HuH-7 (cell line): ENCODE measurements around the gene CCNG2.

Experiments used
- DNase-seq: peaks from one replicate; pipeline ENCODE4 v3.0.0; 2011; ENCODE audit warnings: low spot score

Gene CCNG2

DNA sequence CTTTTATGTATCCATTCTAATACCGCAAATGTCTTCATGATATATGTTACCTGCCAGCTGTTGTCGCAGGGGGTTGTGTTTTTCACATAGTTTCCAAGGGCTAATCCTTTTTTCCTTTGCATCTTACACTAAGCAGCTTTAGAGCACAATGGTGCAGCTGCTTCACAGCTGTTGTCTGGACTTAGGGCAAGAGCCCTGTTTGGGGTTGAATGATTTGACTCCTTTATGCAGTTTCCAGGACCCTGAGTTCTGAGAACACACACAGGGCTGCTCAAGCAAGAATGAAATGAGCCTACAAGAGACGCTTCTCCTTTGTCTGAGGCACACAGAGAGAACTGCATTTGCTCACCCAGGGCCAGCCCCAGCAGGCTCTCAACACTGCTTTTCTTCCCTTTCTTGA, 20.2 kb downstream of the CCNG2 start:
- no peak for DNase-seq

DNA sequence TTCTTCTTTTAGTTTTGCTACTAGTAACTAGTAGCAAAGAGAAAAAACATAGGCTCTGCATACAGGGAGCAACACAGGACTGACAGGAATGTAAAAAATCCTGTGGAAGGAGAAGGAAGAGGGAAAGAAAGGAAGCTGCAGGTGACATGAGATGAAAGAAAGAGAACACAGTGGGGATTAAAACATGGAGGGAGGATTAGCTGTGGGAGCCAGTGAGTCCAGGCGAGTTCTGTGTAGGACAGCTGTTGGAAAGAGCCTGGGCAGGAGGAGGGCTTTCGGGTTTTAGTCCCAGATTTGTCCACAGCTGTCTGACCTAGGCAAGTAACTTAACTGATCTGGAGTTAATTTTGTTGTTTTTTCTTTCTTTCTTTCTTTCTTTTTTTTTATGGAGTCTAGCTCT, 21.6 kb downstream of the CCNG2 start:
- no peak for DNase-seq

DNA sequence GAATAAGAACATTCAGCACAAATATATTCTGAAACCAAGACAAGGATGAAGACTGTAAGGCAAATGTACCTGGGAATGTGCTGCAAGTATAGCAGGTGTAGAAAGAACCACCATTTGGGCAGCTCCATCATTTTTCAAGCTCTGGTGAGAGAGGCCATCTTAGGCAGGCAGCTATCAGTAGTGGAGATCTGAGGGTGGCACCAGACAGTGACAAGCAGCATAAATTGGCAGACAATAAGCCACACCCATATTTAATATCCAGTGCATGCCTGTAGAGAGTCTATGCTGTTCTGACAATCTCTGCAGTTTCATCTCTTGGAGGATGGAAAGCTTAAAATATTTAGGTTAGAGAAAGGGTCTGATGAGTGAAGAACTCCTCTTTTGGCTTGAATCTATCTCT, 22.5 kb downstream of the CCNG2 start:
- DNase-seq, result no peak

DNA sequence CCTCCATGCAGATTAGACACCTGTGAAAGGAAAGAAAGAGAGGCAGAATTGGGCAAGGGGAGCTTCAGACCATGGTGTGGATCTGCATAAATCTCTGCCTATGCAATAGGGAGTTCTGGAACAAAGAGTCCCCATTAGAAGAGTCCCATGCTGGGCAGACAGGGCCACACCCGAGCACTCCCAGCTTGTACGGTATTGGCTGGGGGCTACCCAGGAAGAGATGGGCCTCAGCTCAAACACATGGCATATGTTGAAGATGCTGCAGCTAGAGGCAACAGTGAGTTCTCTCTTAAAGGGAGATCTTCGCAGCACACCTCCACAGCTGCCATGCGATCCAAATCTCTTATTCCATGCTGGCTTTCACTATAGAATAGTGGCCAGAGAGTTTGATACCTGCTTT, 24.7 kb downstream of the CCNG2 start:
- DNase-seq, result no peak

DNA sequence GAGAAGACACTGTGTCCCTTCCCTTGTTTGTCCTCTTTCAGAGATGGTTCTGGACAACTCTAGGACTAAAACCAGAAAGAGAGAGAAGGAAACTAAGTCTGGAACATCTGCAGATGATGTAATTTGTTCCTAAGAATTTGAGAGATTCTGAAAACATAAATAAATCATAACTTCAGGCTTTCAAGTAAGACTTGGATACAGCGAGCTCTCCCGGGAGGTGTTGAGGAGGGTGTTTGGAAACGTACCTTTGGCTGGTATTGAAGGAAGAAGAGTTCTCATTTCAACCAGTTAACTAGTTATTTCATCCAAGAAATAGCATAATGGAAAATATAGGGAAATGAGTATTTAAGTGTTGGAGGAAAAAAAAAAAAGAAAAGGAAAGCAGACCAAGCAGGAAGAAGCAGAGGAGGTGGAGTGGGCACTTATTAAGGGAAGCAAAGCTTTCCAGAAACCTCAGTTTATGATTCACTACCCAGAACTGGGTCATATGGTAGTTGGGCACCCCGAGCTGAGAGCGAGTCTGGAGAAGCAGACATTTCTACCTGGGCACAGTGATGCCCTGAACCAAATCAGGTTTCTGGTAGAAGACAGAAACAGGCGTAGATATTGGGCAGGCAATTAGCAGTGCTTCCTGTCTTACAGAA, 26.9 kb downstream of the CCNG2 start:
- DNase-seq, result no peak

DNA sequence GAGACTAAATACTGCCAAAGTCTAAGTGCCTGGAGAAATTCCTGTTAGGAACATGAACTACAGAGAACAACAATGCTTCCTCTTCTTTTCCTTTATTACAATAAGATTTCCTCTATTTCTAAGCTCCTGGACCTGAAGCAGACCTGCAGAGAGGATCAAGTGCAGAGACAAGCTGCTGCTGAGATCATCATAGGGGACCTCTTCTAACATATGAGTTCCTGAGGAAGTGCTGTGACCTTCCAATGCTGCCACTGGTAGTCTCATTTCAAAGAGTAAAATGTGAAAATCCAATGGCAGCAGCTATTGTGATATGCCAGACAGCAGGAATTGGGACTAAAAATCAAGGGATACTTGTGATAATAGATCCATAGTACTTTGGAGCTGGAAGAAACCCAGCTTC, 28.0 kb downstream of the CCNG2 start:
- DNase-seq, result no peak

DNA sequence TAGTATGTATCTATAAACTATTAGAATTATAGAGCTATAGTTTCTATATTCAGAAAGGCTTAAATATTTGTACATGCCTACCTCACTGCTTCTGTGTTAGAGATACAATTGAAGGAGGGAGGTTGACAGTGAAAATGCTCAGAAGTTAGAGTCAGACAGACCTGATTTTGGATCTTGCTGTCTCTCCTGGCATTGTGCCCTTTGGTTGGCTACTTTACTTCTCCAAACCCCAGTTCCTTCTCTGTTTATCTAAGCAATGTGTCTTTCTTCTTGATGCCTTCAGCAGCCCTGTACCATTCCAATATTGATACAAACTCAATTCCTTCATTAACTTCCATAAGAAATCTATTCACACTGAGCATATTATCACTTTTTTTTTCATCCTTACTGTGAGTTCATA, 28.7 kb downstream of the CCNG2 start:
- DNase-seq, result no peak

DNA sequence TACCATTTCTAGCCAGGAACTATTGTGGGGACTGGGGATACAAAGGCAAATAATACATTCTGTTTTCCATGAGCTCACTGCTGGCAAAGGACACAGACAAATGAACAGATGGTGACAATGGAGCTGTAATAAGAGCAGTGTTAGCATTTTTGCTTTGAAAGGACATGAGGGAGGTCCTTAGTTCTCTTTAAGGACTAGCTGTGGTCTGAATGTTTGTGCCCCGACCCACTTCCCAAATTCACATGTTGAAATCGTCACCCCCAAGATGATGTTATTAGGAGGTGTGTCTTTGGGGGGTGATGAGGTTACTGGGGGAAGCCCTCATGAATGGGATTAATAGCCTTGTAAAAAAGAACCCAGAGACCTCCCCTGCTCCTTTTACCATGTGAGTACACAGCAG, 30.3 kb downstream of the CCNG2 start:
- no peak for DNase-seq

DNA sequence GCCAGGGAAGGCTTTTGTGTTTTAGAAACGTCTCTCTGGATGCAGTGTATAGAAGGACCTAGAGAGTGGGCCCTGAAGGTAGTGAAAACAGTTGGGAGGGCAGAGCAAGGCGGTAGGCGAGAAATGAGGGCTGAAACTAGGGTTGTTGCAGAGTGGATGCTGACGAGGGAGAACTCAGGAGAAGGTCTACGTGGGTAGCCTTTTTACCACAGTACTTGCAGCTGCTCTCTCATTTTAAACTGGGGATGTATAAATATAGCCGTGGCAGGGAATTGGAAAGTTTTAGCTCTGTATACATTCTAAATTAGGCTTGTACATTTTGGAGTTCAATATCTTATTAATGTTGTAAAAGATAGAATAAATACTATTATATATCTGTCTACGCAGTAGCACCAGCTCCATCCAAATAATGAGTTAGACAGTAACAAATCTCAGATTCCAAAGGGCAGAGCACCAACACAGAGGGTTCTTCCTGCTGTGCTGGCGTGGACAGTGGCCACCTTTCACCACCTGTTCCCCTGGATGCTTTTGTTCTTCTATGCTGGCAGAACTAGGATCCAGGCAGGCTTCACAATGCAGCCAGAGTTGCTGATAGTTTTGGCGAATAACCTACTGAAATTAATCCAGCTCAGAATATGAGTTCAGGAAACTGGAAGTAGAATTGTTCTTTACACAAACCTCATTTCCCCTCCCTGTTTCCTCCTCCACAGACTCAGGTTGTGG, 31.7 kb downstream of the CCNG2 start:
- no peak for DNase-seq

DNA sequence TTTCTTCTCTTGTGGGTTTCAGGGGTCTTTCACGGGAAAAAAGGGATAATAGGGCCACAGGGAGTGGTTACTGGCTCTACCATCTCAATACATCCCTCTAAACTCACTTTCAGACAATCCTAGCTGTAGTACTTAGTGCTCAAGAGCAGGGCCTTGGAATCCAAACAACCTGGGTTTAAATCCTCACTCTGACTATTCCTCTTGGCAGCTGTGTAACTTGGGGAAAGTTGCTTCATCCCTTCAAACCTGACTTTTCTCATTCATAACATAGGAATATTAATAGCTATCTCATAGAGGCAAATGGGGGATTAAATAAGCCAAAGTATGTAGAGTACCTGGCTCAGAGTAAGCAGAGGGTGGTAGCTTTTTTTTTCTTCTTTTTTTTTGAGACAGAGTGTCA, 32.4 kb downstream of the CCNG2 start:
- DNase-seq, result no peak

DNA sequence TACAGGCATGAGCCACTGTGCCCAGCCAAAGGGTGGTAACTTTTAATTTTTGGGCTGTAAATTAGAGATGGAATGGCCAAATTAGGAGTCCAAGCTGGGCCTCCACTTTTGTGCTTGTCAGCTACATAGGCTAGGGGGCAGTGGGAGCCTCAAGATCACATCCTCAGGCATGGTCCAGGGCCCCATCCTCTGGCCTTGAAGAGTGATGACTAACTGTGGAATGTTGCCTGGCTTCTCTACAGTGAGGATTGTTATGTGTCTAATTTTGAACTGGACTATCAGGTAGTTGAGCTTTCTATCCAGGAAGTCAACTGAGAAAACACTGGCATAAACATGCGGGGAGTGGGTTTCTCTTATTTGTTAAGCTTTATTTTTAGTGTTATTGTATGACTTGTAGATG, 33.0 kb downstream of the CCNG2 start:
- no peak for DNase-seq

DNA sequence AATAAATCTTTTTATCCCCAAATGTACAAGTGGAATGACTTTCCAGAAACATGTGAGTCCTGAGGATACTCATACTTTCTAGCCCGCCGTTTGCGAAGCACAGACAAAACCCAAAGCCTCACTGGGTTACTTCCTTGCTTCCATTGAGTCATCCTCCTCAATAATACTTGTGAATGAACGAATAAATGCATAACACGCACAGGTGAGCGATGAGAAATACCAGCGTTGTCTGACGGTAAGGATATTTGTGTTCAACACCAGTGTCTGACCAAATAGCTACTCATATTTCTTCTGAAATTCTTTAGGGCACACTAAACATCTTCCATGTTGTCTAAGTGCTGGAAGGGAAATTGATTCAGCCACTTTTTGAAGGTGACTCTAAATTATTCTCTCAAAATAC, 36.0 kb downstream of the CCNG2 start:
- no peak for DNase-seq

DNA sequence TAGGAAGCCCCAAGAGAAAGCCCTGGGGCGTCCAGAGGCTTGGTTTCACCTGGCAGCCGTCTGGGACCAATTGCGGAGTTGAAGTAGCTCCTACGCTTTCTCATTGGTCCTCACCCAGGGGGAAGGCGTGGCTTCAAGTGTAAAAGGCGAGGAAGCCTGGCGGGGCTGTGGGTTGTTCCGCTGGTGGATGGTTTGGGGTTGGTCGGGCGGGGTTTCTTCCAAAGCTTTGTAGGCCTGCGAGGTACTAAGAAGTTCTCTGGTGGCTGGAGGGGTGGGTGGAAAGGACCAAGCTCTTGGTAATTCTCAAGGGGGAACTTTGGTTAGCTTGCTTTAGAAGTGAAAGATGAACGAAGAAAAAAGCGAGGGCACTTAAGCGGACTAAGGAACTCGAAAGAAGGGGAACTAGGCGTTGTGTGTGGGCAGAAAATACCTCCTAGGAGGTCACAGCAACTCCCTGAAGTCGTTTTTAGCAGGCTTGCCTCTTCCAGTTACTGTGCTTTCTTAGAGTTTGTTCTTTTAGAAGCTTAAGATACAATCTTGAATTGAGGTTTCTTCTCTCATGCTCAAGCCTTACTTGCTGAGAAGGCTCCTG, 36.6 kb downstream of the CCNG2 start:
- no peak for DNase-seq

DNA sequence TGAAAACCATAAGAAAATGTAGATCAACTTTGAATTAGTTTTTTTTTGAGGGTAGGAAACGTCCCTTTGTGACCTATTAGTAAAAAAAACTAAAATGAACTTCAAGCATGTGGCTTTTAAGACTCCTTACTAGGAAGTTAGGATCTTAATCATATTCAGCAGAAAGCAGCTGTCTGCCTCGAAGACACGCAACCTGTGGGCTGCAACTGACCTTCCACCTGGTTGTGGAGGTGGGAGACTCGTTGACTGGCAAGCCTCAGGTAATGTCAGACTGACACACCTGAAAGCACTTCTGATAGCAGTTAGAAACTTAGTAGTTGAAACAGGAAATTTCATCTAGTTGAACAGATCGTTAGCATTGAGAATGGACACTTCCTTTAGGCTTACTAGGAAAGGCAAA, 37.4 kb downstream of the CCNG2 start:
- no peak for DNase-seq

DNA sequence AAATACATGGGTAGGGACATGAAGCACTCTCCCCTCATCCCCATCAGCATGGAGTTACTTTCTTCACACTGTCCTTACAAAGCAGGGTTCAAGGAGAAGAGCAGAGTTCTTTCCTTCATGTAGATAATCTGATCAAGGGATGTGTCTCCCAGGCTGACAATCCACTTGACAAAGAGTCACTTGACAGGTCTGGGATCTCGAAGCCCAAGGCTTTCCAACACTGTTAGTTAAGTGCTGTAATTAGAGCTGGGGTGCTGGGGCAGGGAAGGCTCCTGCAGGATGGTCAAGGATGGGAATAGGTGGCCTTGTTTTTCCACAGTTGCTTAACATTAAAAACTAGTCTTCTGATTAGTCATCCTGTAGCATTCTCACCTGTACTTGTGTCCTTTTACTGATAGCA, 38.0 kb downstream of the CCNG2 start:
- DNase-seq, result no peak

DNA sequence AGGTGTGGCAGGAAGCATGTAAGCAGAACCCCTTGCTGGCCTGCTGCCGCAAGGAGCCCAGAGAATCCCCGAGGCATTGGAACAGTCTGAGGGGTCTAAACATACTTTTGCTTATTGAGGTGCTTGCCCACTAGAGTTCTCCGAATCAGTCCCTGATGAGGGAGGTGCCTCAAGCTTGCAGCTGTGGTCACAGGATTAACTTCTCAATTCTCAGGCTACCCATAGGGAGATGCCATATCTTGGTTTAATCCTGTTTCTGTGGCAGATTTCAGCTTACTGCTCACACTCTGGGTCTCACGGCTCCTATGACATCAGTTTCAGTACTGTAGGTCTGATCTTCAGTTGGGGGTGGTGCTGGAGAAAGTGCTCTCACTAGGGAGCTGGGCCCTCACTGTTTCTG, 39.9 kb downstream of the CCNG2 start:
- no peak for DNase-seq

DNA sequence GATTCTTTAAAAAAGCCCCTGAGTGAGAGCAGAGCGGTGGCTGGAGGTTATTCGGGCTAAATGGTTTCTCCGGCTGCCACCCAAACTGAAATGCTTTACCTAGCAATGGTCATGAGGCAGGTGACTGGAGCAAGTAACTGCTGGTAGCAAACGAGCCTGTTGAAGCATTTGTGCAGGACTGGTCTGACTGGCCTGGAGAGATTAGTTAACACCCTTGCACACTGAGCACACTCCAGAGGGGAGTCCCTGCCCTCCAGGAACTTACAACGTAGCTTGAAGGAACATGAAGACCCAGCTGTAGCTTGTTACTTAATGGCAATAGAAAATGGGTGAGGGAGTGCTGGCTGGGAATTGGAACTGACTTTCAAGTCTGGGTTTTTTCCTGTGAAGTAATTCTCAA, 40.4 kb downstream of the CCNG2 start:
- no peak for DNase-seq

DNA sequence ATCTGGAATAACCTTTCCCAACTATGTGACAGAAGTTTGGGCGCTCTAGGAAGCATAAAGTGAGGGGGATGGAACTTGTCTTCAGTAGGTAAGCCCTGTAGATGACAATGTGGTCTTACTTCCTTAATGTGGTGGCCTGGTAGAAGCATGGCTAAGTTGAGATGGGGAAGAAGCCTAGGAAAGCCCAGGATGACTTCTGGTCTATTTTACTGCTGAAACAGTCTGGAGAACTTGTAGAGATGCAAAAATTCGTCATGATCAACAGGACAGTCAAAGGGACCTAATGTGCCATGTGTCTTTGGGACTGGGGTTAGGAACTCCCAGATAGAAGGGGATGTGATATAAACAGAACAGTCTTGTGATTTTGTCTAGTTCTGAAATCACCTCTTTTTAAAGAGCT, 40.8 kb downstream of the CCNG2 start:
- no peak for DNase-seq

DNA sequence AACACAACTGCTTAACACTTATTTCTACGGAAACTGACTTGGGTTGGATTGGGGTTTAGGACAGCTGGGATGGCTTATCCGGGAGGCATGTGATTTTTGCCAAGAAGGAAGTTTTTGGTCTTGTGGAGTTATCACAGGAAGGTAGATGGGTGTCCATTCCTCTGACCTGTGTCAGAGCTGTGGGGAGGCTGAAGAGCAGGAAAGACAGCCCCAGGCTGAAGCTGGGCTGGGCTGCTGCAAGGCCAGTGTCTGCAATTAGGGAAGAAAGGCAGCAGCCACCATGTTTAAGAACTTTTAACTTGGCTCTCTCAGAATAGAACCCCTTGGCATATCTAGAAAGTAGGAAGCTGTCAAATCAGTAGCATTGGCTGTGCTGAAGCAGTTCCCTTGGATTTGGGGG, 42.3 kb downstream of the CCNG2 start:
- DNase-seq, result no peak

DNA sequence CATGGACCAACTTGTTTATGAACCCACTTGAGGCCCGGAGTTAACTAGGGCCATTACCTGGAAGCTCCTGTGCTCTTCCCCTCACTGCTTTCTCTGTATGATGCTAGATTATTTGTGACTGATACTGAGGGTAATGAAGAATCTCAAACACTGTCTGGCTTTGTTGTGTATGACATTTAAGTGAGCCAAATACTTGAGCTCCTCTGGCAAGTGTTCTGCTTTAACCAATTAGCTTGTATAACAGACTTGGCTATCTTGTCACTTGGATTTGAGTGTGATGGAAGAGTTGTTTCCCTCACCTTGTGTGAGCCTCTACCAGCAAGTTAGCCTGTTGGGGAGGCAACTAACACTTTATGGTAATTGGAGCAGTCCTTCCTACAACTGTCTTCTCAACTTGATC, 42.7 kb downstream of the CCNG2 start:
- DNase-seq, result no peak

DNA sequence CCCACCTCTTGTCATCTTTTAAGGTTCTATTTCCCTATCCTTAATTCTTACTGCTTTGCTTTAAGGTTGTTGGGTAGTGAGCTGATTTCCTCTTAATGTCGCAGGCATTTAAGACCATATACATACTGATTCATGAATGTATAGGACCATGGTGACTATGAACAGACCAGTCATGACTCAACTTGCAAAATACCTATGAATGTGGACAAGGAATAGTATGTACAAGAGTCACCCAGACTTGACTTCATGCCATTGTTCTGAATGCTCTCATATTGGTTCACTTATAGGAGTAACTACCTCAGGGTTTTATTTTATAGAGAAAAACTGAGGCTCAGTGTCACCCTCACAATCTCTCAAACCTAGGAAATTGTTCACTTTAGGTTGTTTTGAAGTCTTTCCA, 44.3 kb downstream of the CCNG2 start:
- DNase-seq, result no peak

DNA sequence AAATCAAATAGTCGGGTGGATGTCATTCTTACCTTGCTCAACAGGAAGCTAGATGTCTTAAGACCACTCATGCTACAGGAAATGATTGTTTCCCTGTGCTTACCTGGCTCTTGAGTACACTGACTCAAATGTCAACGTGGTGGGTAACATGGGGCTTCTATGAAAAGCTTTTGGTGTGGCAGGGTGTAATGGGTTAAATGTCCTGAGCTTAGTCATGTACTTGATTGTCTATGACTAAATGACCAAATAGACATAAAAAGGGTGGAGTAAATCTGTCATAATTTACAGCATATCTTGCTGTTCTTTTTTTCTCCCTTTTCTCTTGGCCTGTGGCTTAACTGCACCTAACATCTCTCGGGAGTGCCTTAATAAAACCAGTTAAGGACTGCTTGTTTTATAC, 44.9 kb downstream of the CCNG2 start:
- DNase-seq, result no peak

DNA sequence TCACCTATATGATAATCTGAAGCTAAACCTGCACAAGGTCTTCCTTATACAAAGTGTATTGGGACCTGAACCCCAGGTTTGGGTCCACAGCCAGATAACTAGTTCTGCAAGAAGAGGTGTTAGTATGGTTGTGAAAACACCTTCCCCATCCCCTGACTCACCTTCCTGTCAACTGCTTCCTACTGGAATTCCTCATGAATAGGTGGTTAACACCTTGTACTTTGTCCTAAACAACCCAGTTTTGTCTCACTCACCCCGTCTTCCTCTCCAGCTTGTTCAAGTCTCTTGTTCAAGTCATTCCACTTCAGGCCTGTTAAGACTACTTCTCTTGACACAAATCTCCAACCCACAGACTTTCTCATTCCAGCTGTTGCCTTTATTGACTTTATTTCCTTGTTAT, 45.5 kb downstream of the CCNG2 start:
- no peak for DNase-seq
